Measurements from ENCODE around the gene GRM8.

- TF ChIP-seq EP300 (IDR thresholded peaks at IDR 0.05) (no peak), CTCF (IDR thresholded peaks at IDR 0.05) (no peak), POLR2A (IDR thresholded peaks at IDR 0.05) (no peak)
These were observed 322.6 kb downstream of the GRM8 start for GRCh38 chr7:126930166-126930565.

Data from stomach (tissue), 4 donors.